GM19452 (cell line): ENCODE data around the gene ATP8B4.
"Not testable (repeated sequence)": the region's sequence is repeated elsewhere in the genome, so short reads cannot be mapped to it uniquely, and the experiment has no call there.

Experiments
- ATAC-seq: cut with Tn5 transposase; IDR thresholded peaks from one replicate; pipeline ENCODE4 v1.9.1; 2021; ENCODE audit not compliant: unreplicated experiment

The ATP8B4 gene

GRCh38 chr15:49963033-49963772 is 155.8 kb downstream of the ATP8B4 start:
- not testable (repeated sequence) for ATAC-seq

DNA sequence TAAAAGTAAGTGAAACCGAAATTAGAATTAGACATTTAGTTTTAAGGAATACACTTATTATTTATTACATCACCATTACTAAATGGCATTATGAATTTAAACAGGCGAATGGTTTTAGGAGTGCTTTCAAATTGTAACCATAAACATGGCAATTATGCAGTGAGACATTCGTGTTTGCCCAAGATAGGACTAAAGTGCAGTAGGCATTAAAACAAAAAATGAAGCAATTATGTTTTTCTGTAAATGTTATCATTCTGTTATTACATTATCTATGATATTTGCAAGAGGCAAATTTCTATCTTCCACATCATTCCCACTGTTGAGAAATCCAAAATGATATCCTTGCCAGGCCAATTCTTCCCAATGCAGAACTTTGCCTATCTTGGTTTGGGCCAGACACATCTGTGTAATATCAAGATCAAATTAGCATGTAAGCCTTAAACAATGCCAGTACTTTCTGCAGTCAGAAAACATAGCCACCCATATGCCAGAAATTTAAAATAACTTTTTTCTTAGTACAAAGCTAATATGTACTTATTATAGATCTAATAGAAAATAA is 156.9 kb downstream of the ATP8B4 start:
- no peak for ATAC-seq

- ATAC-seq, result no peak
Observed at GRCh38 chr15:49953421-49953820, 165.6 kb downstream of the ATP8B4 start.

DNA sequence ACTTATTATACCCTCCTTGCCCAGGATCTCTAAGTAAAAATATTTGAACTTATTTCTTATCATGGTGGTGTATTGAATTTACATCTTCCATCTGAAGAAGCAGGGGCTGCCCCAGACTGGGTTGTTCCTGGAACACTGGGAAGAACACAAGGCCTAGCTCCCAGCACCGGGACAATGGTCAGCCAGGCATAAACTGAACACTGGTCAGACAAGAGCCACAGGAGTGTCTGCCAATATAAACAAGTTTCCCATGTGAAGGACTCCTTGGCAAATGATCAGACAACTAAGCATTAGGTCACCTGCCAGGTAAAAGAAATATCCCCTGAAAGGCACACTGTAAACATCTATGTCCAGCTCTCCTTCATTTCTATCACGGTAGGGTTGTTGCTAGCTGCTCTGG is 172.4 kb downstream of the ATP8B4 start:
- no peak for ATAC-seq

- no peak for ATAC-seq
Observed at GRCh38 chr15:49934487-49934886, 184.5 kb downstream of the ATP8B4 start.

- ATAC-seq, result no peak
Observed at GRCh38 chr15:49927189-49927861, 191.7 kb downstream of the ATP8B4 start.

DNA sequence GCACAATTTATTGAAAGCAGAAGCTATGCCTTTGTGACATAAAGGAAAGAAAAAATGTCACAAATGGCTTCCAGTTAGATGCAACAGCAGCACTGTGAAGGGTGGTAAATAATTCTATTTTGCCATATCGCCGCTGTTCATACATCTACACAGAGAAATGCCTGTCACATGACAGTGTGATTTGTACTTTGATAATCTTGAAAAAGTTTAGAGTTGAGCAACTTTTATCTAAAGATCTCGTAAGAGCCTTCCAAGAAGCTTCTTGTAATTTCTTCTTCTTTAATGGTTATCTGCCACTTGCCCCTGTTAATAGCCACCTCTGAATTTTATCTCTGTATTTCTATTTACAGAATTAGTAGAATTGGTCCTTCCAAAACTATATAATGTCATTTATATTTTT is 192.3 kb downstream of the ATP8B4 start:
- no peak for ATAC-seq

- ATAC-seq, result no peak
Observed at GRCh38 chr15:49923671-49924070, 195.4 kb downstream of the ATP8B4 start.

DNA sequence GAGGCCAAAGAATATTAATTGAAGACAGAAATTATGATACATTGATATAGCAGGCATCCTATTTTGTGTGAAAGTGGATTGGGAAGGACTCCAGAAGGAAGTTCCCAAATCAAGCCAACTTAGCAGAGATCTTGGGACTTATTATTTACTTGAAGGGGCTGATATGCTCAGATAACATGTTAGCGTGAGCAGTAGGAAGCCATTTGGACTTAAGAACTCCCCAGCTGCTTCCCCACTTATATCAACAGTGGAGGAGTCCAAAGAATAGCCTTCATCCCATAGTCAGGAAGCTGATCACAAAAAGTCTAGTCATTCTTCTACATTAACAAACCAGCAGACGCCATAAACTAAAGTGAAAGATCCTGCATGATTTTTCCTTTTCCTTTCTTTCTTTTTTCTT is 200.0 kb downstream of the ATP8B4 start:
- ATAC-seq, result no peak

GRCh38 chr15:49918121-49918520 is 200.9 kb downstream of the ATP8B4 start:
- no peak for ATAC-seq

GRCh38 chr15:49916998-49917397 is 202.0 kb downstream of the ATP8B4 start:
- ATAC-seq, result no peak

GRCh38 chr15:49915822-49916221 is 203.2 kb downstream of the ATP8B4 start:
- no peak for ATAC-seq

- ATAC-seq, result no peak
Observed at GRCh38 chr15:49908933-49909295, 210.1 kb downstream of the ATP8B4 start.

DNA sequence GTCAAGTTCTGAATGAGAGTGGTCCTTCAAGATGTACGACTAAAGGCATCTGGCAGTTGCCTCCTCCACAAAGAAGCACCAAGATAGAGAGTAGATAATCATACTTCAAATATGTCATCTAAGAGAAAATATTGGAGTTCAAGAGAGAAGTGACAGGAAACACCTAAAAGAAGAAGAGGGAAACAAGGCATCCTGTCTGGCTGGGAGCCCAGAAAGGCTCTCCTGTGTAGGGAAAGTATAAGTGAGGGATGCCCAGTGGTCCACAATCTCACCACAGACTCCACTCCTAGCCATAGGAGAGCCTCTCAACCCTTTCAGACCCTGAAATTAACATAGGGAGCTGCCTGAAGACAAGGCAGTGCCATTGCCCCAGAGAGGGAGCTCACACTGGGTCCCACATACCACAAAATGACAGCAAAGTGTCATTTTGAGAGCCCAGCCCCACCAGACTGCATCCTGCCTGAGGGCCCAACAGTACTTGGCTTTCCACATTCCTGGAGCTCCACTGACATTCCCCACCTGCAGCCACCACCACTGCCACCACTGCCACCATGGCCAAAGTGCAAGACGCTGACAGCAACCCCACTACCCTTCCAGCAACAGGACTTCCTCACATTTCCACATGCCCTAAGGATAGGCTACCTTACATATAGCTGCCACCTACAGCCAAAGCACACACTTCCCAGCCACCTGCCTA is 210.6 kb downstream of the ATP8B4 start:
- no peak for ATAC-seq

- ATAC-seq, result no peak
Observed at GRCh38 chr15:49906966-49907365, 212.1 kb downstream of the ATP8B4 start.

- ATAC-seq, result no peak
Observed at GRCh38 chr15:49905221-49905620, 213.8 kb downstream of the ATP8B4 start.

GRCh38 chr15:49904296-49904695 is 214.7 kb downstream of the ATP8B4 start:
- ATAC-seq, result no peak

- no peak for ATAC-seq
Observed at GRCh38 chr15:49902685-49903501, 216.1 kb downstream of the ATP8B4 start.

- ATAC-seq, result no peak
Observed at GRCh38 chr15:49901996-49902684, 216.9 kb downstream of the ATP8B4 start.

GRCh38 chr15:49901321-49901720 is 217.7 kb downstream of the ATP8B4 start:
- ATAC-seq, result no peak

- ATAC-seq, result no peak
Observed at GRCh38 chr15:49900903-49901235, 218.2 kb downstream of the ATP8B4 start.
